Measurements from ENCODE around the gene INTS6.

INTS6 gene

GRCh38 chr13:51317262-51317661, 135.6 kb downstream of the INTS6 start:
- no peak for DNase-seq (ENCODE audit: low read depth)
- TF ChIP-seq CTCF (IDR thresholded peaks at IDR 0.05; ENCODE audit: low read depth, low read length, missing control alignments) = no peak
- no peak overlapping the region for H3K4me3 ChIP-seq (ENCODE audit: low read depth, low read length)

- TF ChIP-seq CTCF (IDR thresholded peaks at IDR 0.05; ENCODE audit: low read depth, low read length, missing control alignments) = no peak
- no peak overlapping the region for H3K4me3 ChIP-seq (ENCODE audit: low read depth, low read length)
- no peak for DNase-seq (ENCODE audit: low read depth)
Measured at GRCh38 chr13:51313619-51314018, 139.2 kb downstream of the INTS6 start.

- no peak for DNase-seq (ENCODE audit: low read depth)
- H3K4me3 ChIP-seq (ENCODE audit: low read depth, low read length) = no peak overlapping the region
- no peak for TF ChIP-seq CTCF (IDR thresholded peaks at IDR 0.05; ENCODE audit: low read depth, low read length, missing control alignments)
Measured at GRCh38 chr13:51311957-51312520, 140.8 kb downstream of the INTS6 start.

Data from GM12864 (cell line).